Dendritic cell treated with granulocyte-macrophage colony-stimulating factor and Interleukin-4, amounts not matched to agents 40 ng/mL and 50 ng/mL, for 4 days (primary cell): ENCODE measurements around the gene E2F8.
"Not testable (repeated sequence)": the region's sequence is repeated elsewhere in the genome, so short reads cannot be mapped to it uniquely, and the experiment has no call there.

Experiments
- H3K27ac Mint-ChIP-seq: one replicate; pipeline ENCODE4 v1.8.0; 2022; ENCODE audit warnings: mild to moderate bottlenecking, mixed read lengths
- H3K27me3 Mint-ChIP-seq: one replicate; pipeline ENCODE4 v1.8.0; 2022; ENCODE audit warnings: mild to moderate bottlenecking, mixed read lengths
- H3K36me3 Mint-ChIP-seq: one replicate; pipeline ENCODE4 v1.8.0; 2022; ENCODE audit warnings: low read depth, mixed read lengths
- H3K4me1 Mint-ChIP-seq: one replicate; pipeline ENCODE4 v1.8.0; 2022; ENCODE audit warnings: low read depth, mixed read lengths
- H3K4me3 Mint-ChIP-seq: one replicate; pipeline ENCODE4 v1.8.0; 2022; ENCODE audit warnings: mild to moderate bottlenecking, moderate library complexity, mixed read lengths
- H3K9me3 Mint-ChIP-seq: one replicate; pipeline ENCODE4 v1.8.0; 2022; ENCODE audit warnings: mixed read lengths
- intact Hi-C: fragments of 100-400 bp; cut with micrococcal nuclease; formaldehyde crosslinking; loops from one replicate; pipeline ENCODE4 v1.15.0; 2022

The E2F8 gene

GRCh38 chr11:19240420-19241259 lies at the start of gene E2F8:
Gene E2F8, minus strand, starts transcription at chr11:19240945. Its CDS starts 824 bp downstream, at chr11:19240121.
- intact Hi-C loops = loop anchor here (2.0 to 5.0 kb wide), 2 partner anchors 124 to 163 kb away; partner anchors contain the start of gene ZDHHC13
- Mint-ChIP-seq H3K27me3 (peaks cover 13% of the 10 kb centered on the region), H3K4me3 (peak within 1 kb of the TSS; percentile 92), H3K27ac (peak within 1 kb of the TSS; percentile 33), H3K4me1 (peaks cover 32% of the 10 kb centered on the region), H3K36me3 (peaks cover 7% of the 10 kb centered on the region), H3K9me3 (no peaks in the 10 kb centered on the region)

GRCh38 chr11:19290356-19290755 lies 49.6 kb upstream of the E2F8 start:
- Mint-ChIP-seq H3K4me1 (no peaks in the 10 kb centered on the region), H3K4me3 (no peak overlapping the region), H3K27ac (no peak overlapping the region), H3K9me3 (no peaks in the 10 kb centered on the region), H3K27me3 (peaks cover 2% of the 10 kb centered on the region), H3K36me3 (no peaks in the 10 kb centered on the region)
- intact Hi-C loops = no loop called here

GRCh38 chr11:19288256-19288655 lies 47.5 kb upstream of the E2F8 start:
- H3K27me3 Mint-ChIP-seq = peaks cover 2% of the 10 kb centered on the region
- H3K4me1 Mint-ChIP-seq = peaks cover 6% of the 10 kb centered on the region
- H3K4me3 Mint-ChIP-seq = no peak overlapping the region
- H3K36me3 Mint-ChIP-seq = no peaks in the 10 kb centered on the region
- H3K27ac Mint-ChIP-seq = no peak overlapping the region
- no peaks in the 10 kb centered on the region for H3K9me3 Mint-ChIP-seq
- intact Hi-C loops = no loop called here

- Mint-ChIP-seq H3K4me1 (peaks cover 6% of the 10 kb centered on the region), H3K4me3 (no peak overlapping the region), H3K27me3 (peaks cover 2% of the 10 kb centered on the region)
These were observed 45.7 kb upstream of the E2F8 start for GRCh38 chr11:19286411-19286810.

GRCh38 chr11:19284881-19285280 lies 44.1 kb upstream of the E2F8 start:
- H3K27ac Mint-ChIP-seq = no peak overlapping the region
- H3K9me3 Mint-ChIP-seq = no peaks in the 10 kb centered on the region
- no peaks in the 10 kb centered on the region for H3K36me3 Mint-ChIP-seq
- peaks cover 2% of the 10 kb centered on the region for H3K27me3 Mint-ChIP-seq
- intact Hi-C loops = no loop called here
- no peak overlapping the region for H3K4me3 Mint-ChIP-seq
- H3K4me1 Mint-ChIP-seq = peaks cover 6% of the 10 kb centered on the region

More at GRCh38 chr11:19286411-19286810, 45.7 kb upstream of the E2F8 start:
- no peaks in the 10 kb centered on the region for H3K36me3 Mint-ChIP-seq
- H3K27ac Mint-ChIP-seq = no peak overlapping the region
- intact Hi-C loops = no loop called here
- no peaks in the 10 kb centered on the region for H3K9me3 Mint-ChIP-seq

- no peak overlapping the region for H3K4me3 Mint-ChIP-seq
- no peaks in the 10 kb centered on the region for H3K9me3 Mint-ChIP-seq
These were observed 43.2 kb upstream of the E2F8 start for GRCh38 chr11:19283991-19284390.

GRCh38 chr11:19281555-19281954 lies 40.8 kb upstream of the E2F8 start:
- Mint-ChIP-seq H3K4me1 (peaks cover 16% of the 10 kb centered on the region), H3K4me3 (no peak overlapping the region), H3K27me3 (no peaks in the 10 kb centered on the region), H3K9me3 (no peaks in the 10 kb centered on the region), H3K27ac (no peak overlapping the region), H3K36me3 (no peaks in the 10 kb centered on the region)
- intact Hi-C loops = no loop called here

More at GRCh38 chr11:19283991-19284390, 43.2 kb upstream of the E2F8 start:
- Mint-ChIP-seq H3K36me3 (no peaks in the 10 kb centered on the region), H3K27me3 (no peaks in the 10 kb centered on the region), H3K27ac (no peak overlapping the region), H3K4me1 (peaks cover 11% of the 10 kb centered on the region)
- intact Hi-C loops = no loop called here

- no peak overlapping the region for H3K27ac Mint-ChIP-seq
- no peaks in the 10 kb centered on the region for H3K36me3 Mint-ChIP-seq
- H3K9me3 Mint-ChIP-seq = no peaks in the 10 kb centered on the region
- peaks cover 16% of the 10 kb centered on the region for H3K4me1 Mint-ChIP-seq
- intact Hi-C loops = no loop called here
- no peak overlapping the region for H3K4me3 Mint-ChIP-seq
- no peaks in the 10 kb centered on the region for H3K27me3 Mint-ChIP-seq
These were observed 40.3 kb upstream of the E2F8 start for GRCh38 chr11:19281041-19281440.

- Mint-ChIP-seq H3K36me3 (no peaks in the 10 kb centered on the region), H3K9me3 (no peaks in the 10 kb centered on the region), H3K4me1 (peaks cover 16% of the 10 kb centered on the region), H3K27me3 (no peaks in the 10 kb centered on the region), H3K27ac (no peak overlapping the region), H3K4me3 (no peak overlapping the region)
- intact Hi-C loops = no loop called here
These were observed 38.7 kb upstream of the E2F8 start for GRCh38 chr11:19279451-19279850.

GRCh38 chr11:19276859-19277808 lies 36.4 kb upstream of the E2F8 start:
- Mint-ChIP-seq H3K36me3 (no peaks in the 10 kb centered on the region), H3K9me3 (no peaks in the 10 kb centered on the region), H3K4me3 (no peak overlapping the region), H3K4me1 (peaks cover 10% of the 10 kb centered on the region), H3K27ac (no peak overlapping the region), H3K27me3 (peaks cover 4% of the 10 kb centered on the region)
- intact Hi-C loops = no loop called here

- Mint-ChIP-seq H3K4me1 (peaks cover 10% of the 10 kb centered on the region), H3K4me3 (no peak overlapping the region), H3K9me3 (no peaks in the 10 kb centered on the region), H3K36me3 (no peaks in the 10 kb centered on the region), H3K27ac (no peak overlapping the region), H3K27me3 (peaks cover 10% of the 10 kb centered on the region)
- intact Hi-C loops = no loop called here
These were observed 34.8 kb upstream of the E2F8 start for GRCh38 chr11:19275496-19275895.

- H3K4me3 Mint-ChIP-seq, H3K36me3 Mint-ChIP-seq, H3K4me1 Mint-ChIP-seq, H3K27me3 Mint-ChIP-seq, intact Hi-C loops, H3K9me3 Mint-ChIP-seq, H3K27ac Mint-ChIP-seq: not testable (repeated sequence)
These were observed 32.5 kb upstream of the E2F8 start for GRCh38 chr11:19273219-19273618.

- Mint-ChIP-seq H3K4me1 (no peaks in the 10 kb centered on the region), H3K27me3 (peaks cover 10% of the 10 kb centered on the region), H3K9me3 (no peaks in the 10 kb centered on the region), H3K36me3 (no peaks in the 10 kb centered on the region), H3K4me3 (no peak overlapping the region), H3K27ac (no peak overlapping the region)
- intact Hi-C loops = no loop called here
These were observed 28.2 kb upstream of the E2F8 start for GRCh38 chr11:19268909-19269308.

GRCh38 chr11:19267567-19267966 lies 26.8 kb upstream of the E2F8 start:
- Mint-ChIP-seq H3K27me3 (peaks cover 7% of the 10 kb centered on the region), H3K4me3 (no peak overlapping the region), H3K9me3 (no peaks in the 10 kb centered on the region), H3K27ac (no peak overlapping the region), H3K36me3 (no peaks in the 10 kb centered on the region), H3K4me1 (no peaks in the 10 kb centered on the region)
- intact Hi-C loops = no loop called here
